Tibial nerve (tissue), 4 donors: ENCODE results near the gene TMEM63C. TPM values are rescaled to one million over a fixed set of nuclear protein-coding genes. Genes with fewer than 3 reads are reported as not detected.

Experiments
- DNase-seq, 2 donors: peaks; one replicate each; pipeline ENCODE4 v3.0.0-alpha.2; 2019; ENCODE audit warnings: low spot score in 2 of 2
- H3K27ac ChIP-seq, 4 donors: fragments of 200-600 bp; sonication (generic) in 3 of 4; one replicate each; pipeline ENCODE4 v1.5.1; 2017 to 2019; ENCODE audit warnings: mild to moderate bottlenecking in 1 of 4
- H3K27me3 ChIP-seq, 2 donors: fragments of 200-600 bp; sonication (generic) in 1 of 2; one replicate each; pipeline versions ENCODE4 v1.5.1 to v1.6.0; 2017 to 2019
- H3K36me3 ChIP-seq, 3 donors: fragments of 200-600 bp; sonication (generic); one replicate each; pipeline ENCODE4 v1.5.1; 2018 to 2019
- H3K4me1 ChIP-seq, 4 donors: fragments of 200-600 bp; sonication (generic) in 3 of 4; one replicate each; pipeline ENCODE4 v1.5.1; 2017 to 2019
- H3K4me3 ChIP-seq, 4 donors: fragments of 200-600 bp; sonication (generic) in 3 of 4; one replicate each; pipeline ENCODE4 v1.5.1; 2017 to 2019; ENCODE audit warnings: mild to moderate bottlenecking in 1 of 4, moderate library complexity in 1 of 4
- H3K9me3 ChIP-seq, 4 donors: fragments of 200-600 bp; sonication (generic) in 3 of 4; one replicate each; pipeline ENCODE4 v1.5.1; 2017 to 2019
- CTCF ChIP-seq, 5 experiments: fragments of 200-600 bp in 3 of 5; fragments of 450-650 bp in 2 of 5; sonication (generic) in 3 of 5; IDR thresholded peaks; one replicate each; pipeline ENCODE4 v1.5.1; 2016 to 2019; ENCODE audit warnings: antibody characterized with exemption in 5 of 5, mild to moderate bottlenecking in 3 of 5, moderate library complexity in 2 of 5
- EP300 ChIP-seq, 2 donors: sonication (generic); formaldehyde crosslinking; IDR thresholded peaks; one replicate each; pipeline ENCODE4 v1.6.1; 2017; ENCODE audit warnings: antibody characterized with exemption in 2 of 2, mild to moderate bottlenecking in 1 of 2
- POLR2A ChIP-seq, 2 donors: fragments of 450-650 bp; IDR thresholded peaks; one replicate each; pipeline ENCODE4 v1.6.1; 2017; ENCODE audit warnings: antibody characterized with exemption in 2 of 2, mild to moderate bottlenecking in 2 of 2, moderate library complexity in 2 of 2
- WGBS, 2 donors: methylation state at CpG; one replicate each; pipeline ENCODE4 v1.1.5; 2018; 5-methylcytosine and 5-hydroxymethylcytosine counted together
- total RNA-seq, 4 donors: library from RNA; depleted of rRNA; stranded (reverse); fragments of >200 nt; gene quantifications; one replicate each; pipeline ENCODE4 v1.1.0, GENCODE V29; 2016

TMEM63C gene
- total RNA-seq, 4 donors from 2014 or later: not detected

- no peaks in the 10 kb centered on the region for H3K4me1 ChIP-seq
- 82 to 85% methylated on average over 16 of the region's 16 CpGs for WGBS, 2 donors
- H3K4me3 ChIP-seq: no peak overlapping the region
- DNase-seq: no peak
- no peak for TF ChIP-seq EP300 (IDR thresholded peaks at IDR 0.05)
- no peak for TF ChIP-seq POLR2A (IDR thresholded peaks at IDR 0.05)
- no peak for TF ChIP-seq CTCF (IDR thresholded peaks at IDR 0.05)
- no peak overlapping the region for H3K27ac ChIP-seq
- H3K36me3 ChIP-seq: no peaks in the 10 kb centered on the region
- H3K27me3 ChIP-seq: peaks cover 0 to 32% of the 10 kb centered on the region in 2 donors
- H3K9me3 ChIP-seq: peaks cover 0 to 20% (median 2%) of the 10 kb centered on the region in 4 donors
These were observed 83.0 kb downstream of the TMEM63C start for GRCh38 chr14:77264466-77265186.

GRCh38 chr14:77265187-77265515 lies 83.6 kb downstream of the TMEM63C start:
- no peaks in the 10 kb centered on the region for H3K36me3 ChIP-seq
- H3K4me3 ChIP-seq: no peak overlapping the region
- WGBS, 2 donors: 85 to 87% methylated on average over 2 of the region's 2 CpGs
- no peak overlapping the region for H3K27ac ChIP-seq
- no peak for DNase-seq
- no peaks in the 10 kb centered on the region for H3K4me1 ChIP-seq
- peaks cover 0 to 36% of the 10 kb centered on the region in 2 donors for H3K27me3 ChIP-seq
- TF ChIP-seq POLR2A (IDR thresholded peaks at IDR 0.05) (no peak), CTCF (IDR thresholded peaks at IDR 0.05) (no peak), EP300 (IDR thresholded peaks at IDR 0.05) (no peak)
- H3K9me3 ChIP-seq: peaks cover 0 to 20% (median 2%) of the 10 kb centered on the region in 4 donors

GRCh38 chr14:77265561-77266335 lies 84.2 kb downstream of the TMEM63C start:
- H3K4me1 ChIP-seq: peaks cover 0 to 5% (median 0%) of the 10 kb centered on the region in 4 donors

GRCh38 chr14:77266336-77266735 lies 84.7 kb downstream of the TMEM63C start:
- no peak for DNase-seq
- Histone ChIP-seq H3K27ac (no peak overlapping the region), H3K4me3 (no peak overlapping the region), H3K36me3 (no peaks in the 10 kb centered on the region), H3K9me3 (peaks cover 0 to 20% (median 2%) of the 10 kb centered on the region in 4 donors), H3K27me3 (peaks cover 0 to 48% of the 10 kb centered on the region in 2 donors), H3K4me1 (peaks cover 0 to 10% (median 0%) of the 10 kb centered on the region in 4 donors)
- TF ChIP-seq EP300 (IDR thresholded peaks at IDR 0.05) (no peak), POLR2A (IDR thresholded peaks at IDR 0.05) (no peak), CTCF (IDR thresholded peaks at IDR 0.05) (no peak)
- WGBS, 2 donors: 87 to 90% methylated on average over 8 of the region's 8 CpGs

More at GRCh38 chr14:77265561-77266335, 84.2 kb downstream of the TMEM63C start:
- 53 to 74% methylated on average over 15 to 16 of the region's 16 CpGs for WGBS, 2 donors
- Histone ChIP-seq H3K9me3 (peaks cover 0 to 20% (median 2%) of the 10 kb centered on the region in 4 donors), H3K36me3 (no peaks in the 10 kb centered on the region), H3K4me3 (no peak overlapping the region), H3K27me3 (peaks cover 0 to 42% of the 10 kb centered on the region in 2 donors), H3K27ac (no peak overlapping the region)
- TF ChIP-seq POLR2A (IDR thresholded peaks at IDR 0.05): no peak
- no peak for TF ChIP-seq EP300 (IDR thresholded peaks at IDR 0.05)
- TF ChIP-seq CTCF (IDR thresholded peaks at IDR 0.05): no peak
- DNase-seq: no peak
